Measurements from ENCODE around the gene RGL3.
"Not testable (repeated sequence)": the region's sequence is repeated elsewhere in the genome, so short reads cannot be mapped to it uniquely, and the experiment has no call there.

The RGL3 gene

GRCh38 chr19:11382898-11383705 lies 36.0 kb downstream of the RGL3 start:
- DNase-seq (ENCODE audit: low read depth) = no peak

DNA sequence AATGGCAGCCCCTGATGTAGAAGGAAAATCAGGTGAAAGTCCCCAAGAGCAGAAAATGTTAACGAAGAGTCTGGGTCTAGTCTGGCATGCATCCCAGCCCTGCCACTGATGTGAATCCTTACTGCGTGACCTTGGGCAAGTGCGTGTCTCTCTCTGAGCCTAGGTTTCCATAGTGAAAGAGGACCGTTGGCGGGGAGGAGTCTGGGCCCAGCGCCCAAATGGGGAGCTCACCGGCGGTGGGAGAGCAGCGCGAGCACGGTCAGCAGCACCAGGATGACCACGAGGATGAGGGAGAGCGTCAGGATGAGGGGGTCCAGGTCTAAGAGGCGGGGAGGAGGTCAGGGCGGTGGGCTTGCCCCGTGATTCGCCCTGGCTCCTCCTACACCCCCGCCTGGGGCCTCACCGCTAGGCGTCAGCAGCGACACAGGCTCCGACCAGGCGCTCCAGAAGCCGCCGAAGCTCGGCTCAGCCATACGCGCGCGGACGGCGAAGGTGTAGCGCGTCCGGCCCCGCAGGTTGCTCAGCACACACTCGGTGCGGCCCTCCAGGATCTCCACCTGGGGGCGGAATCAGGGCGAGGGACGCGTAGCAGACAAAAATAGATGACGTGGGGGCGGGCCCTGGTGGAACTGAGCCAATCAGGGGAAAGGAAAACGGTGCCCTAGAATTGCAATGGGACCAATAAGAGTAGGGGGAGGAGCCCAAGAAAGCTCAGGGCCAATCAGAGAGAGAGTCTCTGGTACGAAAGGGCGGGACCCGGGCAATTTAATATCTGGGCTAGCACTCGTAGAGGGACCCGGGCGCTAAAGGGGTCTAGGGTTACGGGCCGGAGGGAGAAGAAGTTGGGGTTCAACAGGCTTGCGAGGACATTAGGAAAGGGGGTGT lies 38.2 kb downstream of the RGL3 start:
- DNase-seq (ENCODE audit: low read depth) = peak; percentile 87

- no peak for DNase-seq (ENCODE audit: low read depth)
Measured at GRCh38 chr19:11379857-11380350, 39.2 kb downstream of the RGL3 start.

- DNase-seq (ENCODE audit: low read depth) = not testable (repeated sequence)
Measured at GRCh38 chr19:11379269-11379845, 39.8 kb downstream of the RGL3 start.

- DNase-seq (ENCODE audit: low read depth) = no peak
Measured at GRCh38 chr19:11378319-11379189, 40.6 kb downstream of the RGL3 start.

DNA sequence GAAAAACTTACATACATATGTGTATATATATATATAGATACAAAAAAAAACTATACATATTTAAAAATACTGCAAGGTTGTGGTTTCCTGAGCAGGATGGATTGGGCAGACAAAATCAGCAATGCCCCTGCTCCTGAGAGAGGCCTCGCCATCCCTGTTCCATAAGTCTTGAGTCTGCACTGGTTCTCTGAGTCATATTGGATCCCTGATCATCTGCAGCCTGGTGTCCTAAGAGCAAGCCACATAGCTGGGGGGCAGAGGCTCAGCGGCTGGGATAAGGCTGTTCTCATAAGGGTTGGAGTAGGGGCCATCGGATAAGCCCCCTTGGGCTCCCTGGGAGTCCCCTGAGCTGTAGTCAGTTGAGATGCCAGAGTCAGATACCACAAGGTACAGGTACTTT lies 41.4 kb downstream of the RGL3 start:
- no peak for DNase-seq (ENCODE audit: low read depth)

DNA sequence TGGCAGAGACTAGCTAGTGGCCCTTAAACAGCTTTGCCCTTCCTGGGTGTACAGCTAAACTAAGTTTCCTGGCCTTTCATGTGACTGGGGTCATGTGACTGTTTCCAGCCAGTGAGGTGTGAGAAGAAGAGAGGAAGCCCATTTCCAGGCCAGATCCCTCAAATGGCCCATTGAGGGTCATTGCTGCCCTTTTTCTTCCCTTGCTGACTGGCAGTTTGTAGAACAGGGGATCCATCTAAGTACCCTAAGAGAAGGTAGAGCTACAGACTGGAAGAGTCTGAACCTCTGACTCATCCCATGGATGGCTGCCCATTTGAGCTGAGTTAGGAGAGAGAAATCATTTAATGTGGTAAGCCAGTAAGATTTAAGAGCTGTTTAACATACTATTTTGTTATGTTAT lies 41.9 kb downstream of the RGL3 start:
- no peak for DNase-seq (ENCODE audit: low read depth)

- DNase-seq (ENCODE audit: low read depth) = peak; percentile 46
Measured at GRCh38 chr19:11375143-11375948, 43.8 kb downstream of the RGL3 start.

GRCh38 chr19:11374433-11375142 lies 44.5 kb downstream of the RGL3 start, which contains the start of gene SWSAP1:
SWSAP1 (plus strand) TSS chr19:11374666; CDS start chr19:11374681, 15 bp downstream.
- DNase-seq (ENCODE audit: low read depth) = peak; percentile 94

DNA sequence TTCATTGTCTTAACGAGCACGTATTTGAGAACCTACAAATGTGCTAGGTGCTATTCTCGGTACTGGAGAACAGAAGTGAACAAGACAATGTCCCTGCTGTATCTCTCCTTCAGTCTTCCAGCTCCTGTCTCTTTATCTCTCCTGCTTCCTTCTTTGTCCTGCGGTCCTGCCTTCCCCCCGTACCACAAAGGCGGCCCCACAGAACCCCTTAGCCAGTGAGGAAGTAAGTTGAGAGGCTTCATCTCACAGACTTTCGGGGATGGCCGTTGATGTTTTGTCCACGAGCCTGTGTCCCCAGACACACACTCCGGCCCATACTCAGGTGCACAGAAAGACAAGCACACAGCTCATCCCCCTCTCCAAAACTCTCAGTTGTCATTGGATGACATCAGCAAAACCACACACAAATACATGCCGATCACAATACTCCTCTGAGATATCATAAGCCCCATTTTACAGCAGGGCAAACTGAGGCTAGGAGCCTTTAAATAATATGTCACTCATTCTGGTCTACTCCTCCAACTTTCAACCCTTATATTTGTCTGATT lies 45.2 kb downstream of the RGL3 start:
- no peak for DNase-seq (ENCODE audit: low read depth)

- no peak for DNase-seq (ENCODE audit: low read depth)
Measured at GRCh38 chr19:11373166-11373884, 45.8 kb downstream of the RGL3 start.

DNA sequence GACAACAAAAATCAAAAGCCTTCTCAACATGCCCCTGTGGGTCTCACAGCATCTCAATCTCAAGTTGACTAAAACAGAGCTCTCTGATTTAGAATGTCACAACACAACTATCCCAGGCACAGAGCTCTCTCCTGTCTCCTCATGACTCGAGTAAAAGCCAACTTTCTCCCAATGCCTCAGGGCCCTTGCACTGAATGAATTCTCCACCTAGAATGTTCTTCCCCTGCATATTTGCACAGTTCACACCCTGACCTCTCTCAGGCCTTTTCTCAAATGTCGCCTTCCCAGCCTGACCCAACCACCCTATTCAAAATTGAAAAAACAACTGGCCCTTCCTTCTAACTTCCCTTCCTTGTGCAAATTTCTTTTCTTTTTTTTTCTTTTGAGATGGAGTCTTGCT lies 48.4 kb downstream of the RGL3 start:
- DNase-seq (ENCODE audit: low read depth) = no peak

- DNase-seq (ENCODE audit: low read depth) = no peak
Measured at GRCh38 chr19:11367528-11367927, 51.6 kb downstream of the RGL3 start.

- DNase-seq (ENCODE audit: low read depth) = no peak
Measured at GRCh38 chr19:11365557-11366117, 53.5 kb downstream of the RGL3 start.

- DNase-seq (ENCODE audit: low read depth) = no peak
Measured at GRCh38 chr19:11364935-11365334, 54.2 kb downstream of the RGL3 start.

DNA sequence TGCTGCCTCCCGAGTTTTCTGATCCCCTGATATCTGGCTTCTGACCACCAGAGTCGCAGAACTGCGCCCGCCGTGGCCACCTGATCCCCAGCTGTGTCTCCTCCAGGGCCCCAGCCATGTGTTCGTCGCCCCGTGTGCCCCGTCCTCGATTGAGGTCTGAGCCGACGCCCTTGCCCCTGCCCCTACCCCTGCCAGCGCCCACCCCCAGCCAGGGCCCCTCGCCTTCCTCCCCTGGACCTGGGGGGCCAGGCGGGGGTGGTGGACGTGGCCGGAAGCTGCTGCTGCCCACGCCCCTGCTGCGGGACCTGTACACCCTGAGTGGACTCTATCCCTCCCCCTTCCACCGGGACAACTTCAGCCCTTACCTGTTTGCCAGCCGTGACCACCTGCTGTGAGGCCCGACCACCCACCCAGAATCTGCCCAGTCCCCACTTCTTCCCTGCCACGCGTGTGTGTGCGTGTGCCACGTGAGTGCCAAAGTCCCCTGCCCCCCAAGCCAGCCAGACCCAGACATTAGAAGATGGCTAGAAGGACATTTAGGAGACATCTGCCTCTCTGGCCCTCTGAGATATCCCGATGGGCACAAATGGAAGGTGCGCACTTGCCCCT lies 54.7 kb downstream of the RGL3 start:
- DNase-seq (ENCODE audit: low read depth) = no peak

DNA sequence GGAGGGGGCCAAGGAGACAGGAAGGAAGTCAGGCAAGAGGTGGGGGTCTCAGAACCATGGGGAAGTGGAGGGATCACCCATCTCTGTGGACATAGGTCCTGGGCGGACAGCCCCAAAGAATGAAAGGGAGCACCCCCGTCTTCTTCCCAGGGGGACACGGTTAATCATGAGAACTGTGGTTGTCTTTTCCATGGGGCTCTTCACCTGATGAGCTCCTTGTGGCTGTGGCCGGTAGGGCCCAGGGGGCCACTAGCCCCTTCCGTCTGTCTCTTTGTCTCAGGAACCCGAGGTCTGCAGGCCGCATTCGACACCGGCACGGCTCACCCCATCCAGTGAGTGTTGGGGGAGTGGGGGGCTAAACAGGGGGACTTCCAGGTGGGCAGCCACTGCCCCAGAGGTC lies 55.2 kb downstream of the RGL3 start:
- no peak for DNase-seq (ENCODE audit: low read depth)
